WTC11 (cell line): ENCODE results near the gene AKT3.

Source experiments
- FOXJ3 ChIP-seq: sonication (generic); formaldehyde crosslinking; IDR thresholded peaks from 2 replicates; pipeline ENCODE4 v1.9.0; 2021; ENCODE audit warnings: missing genetic modification reagents, mild to moderate bottlenecking, borderline replicate concordance
- GTF2I ChIP-seq: fragments of 250-450 bp; sonication (Bioruptor Pico); conservative IDR thresholded peaks from 2 replicates; pipeline ENCODE4 v1.4.0; 2021; ENCODE audit warnings: mild to moderate bottlenecking
- JUN ChIP-seq: sonication (generic); formaldehyde crosslinking; IDR thresholded peaks from 2 replicates; pipeline ENCODE4 v1.8.0; 2023; ENCODE audit warnings: mild to moderate bottlenecking, missing genetic modification reagents
- NFYB ChIP-seq: sonication (generic); formaldehyde crosslinking; conservative IDR thresholded peaks from 2 replicates; pipeline ENCODE4 v1.8.0; 2022; ENCODE audit warnings: low read depth, missing genetic modification reagents
- SP1 ChIP-seq: sonication (generic); formaldehyde crosslinking; conservative IDR thresholded peaks from 2 replicates; pipeline ENCODE4 v1.8.1; 2022; ENCODE audit warnings: missing genetic modification reagents
- TEAD4 ChIP-seq: sonication (generic); formaldehyde crosslinking; IDR thresholded peaks from 2 replicates; pipeline ENCODE4 v1.8.0; 2022; ENCODE audit warnings: mild to moderate bottlenecking, missing genetic modification reagents
- TF ChIP-seq, protein P1 (sequence below): sonication (generic); formaldehyde crosslinking; IDR thresholded peaks from 2 replicates; pipeline ENCODE4 v1.8.0; 2022; ENCODE audit warnings: mild to moderate bottlenecking, missing genetic modification reagents
- TF ChIP-seq, protein P2 (sequence below): fragments of 200-600 bp; IDR thresholded peaks from 2 replicates; pipeline ENCODE4 v1.8.0; 2022; ENCODE audit warnings: antibody characterized with exemption
- TF ChIP-seq, protein P3 (sequence below): sonication (generic); formaldehyde crosslinking; IDR thresholded peaks from 2 replicates; pipeline ENCODE4 v1.8.1; 2023; ENCODE audit warnings: mild to moderate bottlenecking, missing genetic modification reagents, moderate library complexity
- TF ChIP-seq, protein P4 (sequence below): sonication (generic); formaldehyde crosslinking; IDR thresholded peaks from 2 replicates; pipeline ENCODE4 v1.8.1; 2022; ENCODE audit warnings: low read depth, mild to moderate bottlenecking, moderate library complexity, missing genetic modification reagents, borderline replicate concordance
- TF ChIP-seq, protein P5 (sequence below): fragments of 250-450 bp; sonication (Bioruptor Pico); IDR thresholded peaks from 2 replicates; pipeline ENCODE4 v1.9.0; 2021; ENCODE audit warnings: mild to moderate bottlenecking
- TF ChIP-seq, protein P6 (sequence below): sonication (generic); formaldehyde crosslinking; IDR thresholded peaks from 2 replicates; pipeline ENCODE4 v1.8.1; 2023; ENCODE audit warnings: mild to moderate bottlenecking, moderate library complexity, missing genetic modification reagents

DNA sequence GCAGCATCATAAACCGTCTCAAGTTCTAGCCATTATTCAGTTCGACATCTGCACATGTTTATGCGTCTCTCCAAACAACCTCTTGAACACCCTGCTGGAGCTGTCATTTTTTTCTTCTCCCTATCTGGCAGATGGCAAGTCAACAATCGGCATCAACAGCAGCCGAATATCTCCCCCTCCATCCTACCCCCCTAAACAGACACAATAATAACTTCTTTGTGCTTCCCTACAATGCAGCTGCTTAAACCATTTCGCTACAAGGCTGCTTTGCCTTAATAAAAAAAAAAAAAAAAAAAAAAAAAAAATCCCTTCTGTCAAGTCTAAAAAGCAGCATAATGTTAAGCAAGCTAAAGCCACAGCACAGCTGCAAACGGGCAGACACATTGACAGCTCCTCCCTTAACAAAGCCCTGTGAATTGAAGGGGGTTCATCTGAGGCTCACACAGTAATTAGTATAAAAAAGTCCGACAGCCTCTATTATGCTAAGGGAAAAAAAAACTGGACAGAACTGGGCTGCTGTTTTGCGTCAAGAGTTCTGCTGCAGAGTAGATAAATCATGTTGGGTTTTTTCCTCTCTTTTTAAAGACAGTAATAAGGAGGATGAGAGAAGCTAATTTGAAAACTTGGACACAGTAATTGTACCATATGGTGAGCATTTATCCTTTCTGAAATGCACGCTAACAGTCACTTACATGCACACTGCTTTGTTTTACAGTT, 136.4 kb downstream of the AKT3 start:
- TF ChIP-seq, protein P1, sequence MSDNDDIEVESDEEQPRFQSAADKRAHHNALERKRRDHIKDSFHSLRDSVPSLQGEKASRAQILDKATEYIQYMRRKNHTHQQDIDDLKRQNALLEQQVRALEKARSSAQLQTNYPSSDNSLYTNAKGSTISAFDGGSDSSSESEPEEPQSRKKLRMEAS (CRISPR knock-in tag), result no peak
- TF ChIP-seq, protein P2, sequence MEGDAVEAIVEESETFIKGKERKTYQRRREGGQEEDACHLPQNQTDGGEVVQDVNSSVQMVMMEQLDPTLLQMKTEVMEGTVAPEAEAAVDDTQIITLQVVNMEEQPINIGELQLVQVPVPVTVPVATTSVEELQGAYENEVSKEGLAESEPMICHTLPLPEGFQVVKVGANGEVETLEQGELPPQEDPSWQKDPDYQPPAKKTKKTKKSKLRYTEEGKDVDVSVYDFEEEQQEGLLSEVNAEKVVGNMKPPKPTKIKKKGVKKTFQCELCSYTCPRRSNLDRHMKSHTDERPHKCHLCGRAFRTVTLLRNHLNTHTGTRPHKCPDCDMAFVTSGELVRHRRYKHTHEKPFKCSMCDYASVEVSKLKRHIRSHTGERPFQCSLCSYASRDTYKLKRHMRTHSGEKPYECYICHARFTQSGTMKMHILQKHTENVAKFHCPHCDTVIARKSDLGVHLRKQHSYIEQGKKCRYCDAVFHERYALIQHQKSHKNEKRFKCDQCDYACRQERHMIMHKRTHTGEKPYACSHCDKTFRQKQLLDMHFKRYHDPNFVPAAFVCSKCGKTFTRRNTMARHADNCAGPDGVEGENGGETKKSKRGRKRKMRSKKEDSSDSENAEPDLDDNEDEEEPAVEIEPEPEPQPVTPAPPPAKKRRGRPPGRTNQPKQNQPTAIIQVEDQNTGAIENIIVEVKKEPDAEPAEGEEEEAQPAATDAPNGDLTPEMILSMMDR, result no peak
- TF ChIP-seq, protein P3, sequence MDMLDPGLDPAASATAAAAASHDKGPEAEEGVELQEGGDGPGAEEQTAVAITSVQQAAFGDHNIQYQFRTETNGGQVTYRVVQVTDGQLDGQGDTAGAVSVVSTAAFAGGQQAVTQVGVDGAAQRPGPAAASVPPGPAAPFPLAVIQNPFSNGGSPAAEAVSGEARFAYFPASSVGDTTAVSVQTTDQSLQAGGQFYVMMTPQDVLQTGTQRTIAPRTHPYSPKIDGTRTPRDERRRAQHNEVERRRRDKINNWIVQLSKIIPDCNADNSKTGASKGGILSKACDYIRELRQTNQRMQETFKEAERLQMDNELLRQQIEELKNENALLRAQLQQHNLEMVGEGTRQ (CRISPR knock-in tag), result no peak
- no peak for TF ChIP-seq SP1
- TF ChIP-seq TEAD4 (CRISPR knock-in tag), result no peak
- TF ChIP-seq, protein P4, sequence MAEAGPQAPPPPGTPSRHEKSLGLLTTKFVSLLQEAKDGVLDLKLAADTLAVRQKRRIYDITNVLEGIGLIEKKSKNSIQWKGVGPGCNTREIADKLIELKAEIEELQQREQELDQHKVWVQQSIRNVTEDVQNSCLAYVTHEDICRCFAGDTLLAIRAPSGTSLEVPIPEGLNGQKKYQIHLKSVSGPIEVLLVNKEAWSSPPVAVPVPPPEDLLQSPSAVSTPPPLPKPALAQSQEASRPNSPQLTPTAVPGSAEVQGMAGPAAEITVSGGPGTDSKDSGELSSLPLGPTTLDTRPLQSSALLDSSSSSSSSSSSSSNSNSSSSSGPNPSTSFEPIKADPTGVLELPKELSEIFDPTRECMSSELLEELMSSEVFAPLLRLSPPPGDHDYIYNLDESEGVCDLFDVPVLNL, result no peak
- no peak for TF ChIP-seq NFYB (CRISPR knock-in tag)
- no peak for TF ChIP-seq JUN (CRISPR knock-in tag)
- no peak for TF ChIP-seq FOXJ3 (CRISPR knock-in tag)
- TF ChIP-seq, protein P5, sequence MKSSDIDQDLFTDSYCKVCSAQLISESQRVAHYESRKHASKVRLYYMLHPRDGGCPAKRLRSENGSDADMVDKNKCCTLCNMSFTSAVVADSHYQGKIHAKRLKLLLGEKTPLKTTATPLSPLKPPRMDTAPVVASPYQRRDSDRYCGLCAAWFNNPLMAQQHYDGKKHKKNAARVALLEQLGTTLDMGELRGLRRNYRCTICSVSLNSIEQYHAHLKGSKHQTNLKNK, result no peak
- TF ChIP-seq, protein P6, sequence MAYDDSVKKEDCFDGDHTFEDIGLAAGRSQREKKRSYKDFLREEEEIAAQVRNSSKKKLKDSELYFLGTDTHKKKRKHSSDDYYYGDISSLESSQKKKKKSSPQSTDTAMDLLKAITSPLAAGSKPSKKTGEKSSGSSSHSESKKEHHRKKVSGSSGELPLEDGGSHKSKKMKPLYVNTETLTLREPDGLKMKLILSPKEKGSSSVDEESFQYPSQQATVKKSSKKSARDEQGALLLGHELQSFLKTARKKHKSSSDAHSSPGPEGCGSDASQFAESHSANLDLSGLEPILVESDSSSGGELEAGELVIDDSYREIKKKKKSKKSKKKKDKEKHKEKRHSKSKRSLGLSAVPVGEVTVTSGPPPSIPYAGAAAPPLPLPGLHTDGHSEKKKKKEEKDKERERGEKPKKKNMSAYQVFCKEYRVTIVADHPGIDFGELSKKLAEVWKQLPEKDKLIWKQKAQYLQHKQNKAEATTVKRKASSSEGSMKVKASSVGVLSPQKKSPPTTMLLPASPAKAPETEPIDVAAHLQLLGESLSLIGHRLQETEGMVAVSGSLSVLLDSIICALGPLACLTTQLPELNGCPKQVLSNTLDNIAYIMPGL (CRISPR knock-in tag), result no peak
- TF ChIP-seq GTF2I (CRISPR knock-in tag), result no peak
